SK-N-SH treated with all-trans-retinoic acid at 6 μM for 48 hours (cell line): ENCODE data around the gene SAMSN1.

Source experiments
- ATAC-seq: fragments of 200-7000 bp; cut with Tn5 transposase; 3 replicates; pipeline ENCODE4 v1.9.1; 2020; ENCODE audit warnings: mild to moderate bottlenecking, moderate library complexity
- ARNTL ChIP-seq: fragments of 450-650 bp; formaldehyde crosslinking; IDR thresholded peaks from 2 replicates; pipeline ENCODE4 v1.5.0; 2020; ENCODE audit warnings: low read depth, mild to moderate bottlenecking, moderate library complexity, borderline replicate concordance
- BACH2 ChIP-seq: fragments of 250-450 bp; sonication (Bioruptor Pico); IDR thresholded peaks from 2 replicates; pipeline ENCODE4 v1.9.0; 2021; ENCODE audit warnings: mild to moderate bottlenecking, borderline replicate concordance
- CSDC2 ChIP-seq: fragments of 250-450 bp; sonication (Bioruptor Pico); IDR thresholded peaks from 2 replicates; pipeline ENCODE4 v1.5.0; 2020; ENCODE audit warnings: mild to moderate bottlenecking, moderate library complexity
- ESRRG ChIP-seq: fragments of 250-450 bp; sonication (Bioruptor Pico); IDR thresholded peaks from 2 replicates; pipeline ENCODE4 v1.6.1; 2021; ENCODE audit warnings: mild to moderate bottlenecking
- GLIS3 ChIP-seq: fragments of 250-450 bp; sonication (Bioruptor Pico); IDR thresholded peaks from 2 replicates; pipeline ENCODE4 v1.5.0; 2020; ENCODE audit warnings: mild to moderate bottlenecking, moderate library complexity
- OSR1 ChIP-seq: fragments of 250-450 bp; sonication (Bioruptor Pico); IDR thresholded peaks from 2 replicates; pipeline ENCODE4 v1.8.0; 2022; ENCODE audit warnings: moderate library complexity, mild to moderate bottlenecking, inconsistent platforms
- POU6F1 ChIP-seq: fragments of 250-450 bp; sonication (Bioruptor Pico); IDR thresholded peaks from 2 replicates; pipeline ENCODE4 v1.8.0; 2021; ENCODE audit warnings: low read depth, mild to moderate bottlenecking, moderate library complexity, borderline replicate concordance
- PPARA ChIP-seq: fragments of 250-450 bp; sonication (Bioruptor Pico); IDR thresholded peaks from 2 replicates; pipeline ENCODE4 v1.5.0; 2020; ENCODE audit warnings: mild to moderate bottlenecking, borderline replicate concordance
- RARB ChIP-seq: fragments of 250-450 bp; sonication (Bioruptor Pico); IDR thresholded peaks from 2 replicates; pipeline ENCODE4 v1.8.0; 2021; ENCODE audit warnings: mild to moderate bottlenecking, moderate library complexity
- SNAI2 ChIP-seq: fragments of 250-450 bp; sonication (Bioruptor Pico); IDR thresholded peaks from 2 replicates; pipeline ENCODE4 v1.5.0; 2020; ENCODE audit warnings: mild to moderate bottlenecking, moderate library complexity
- TCF4 ChIP-seq: fragments of 250-450 bp; sonication (Bioruptor Pico); IDR thresholded peaks from 2 replicates; pipeline ENCODE4 v1.8.0; 2021; ENCODE audit warnings: mild to moderate bottlenecking, moderate library complexity, borderline replicate concordance
- TOX ChIP-seq: fragments of 250-450 bp; sonication (Bioruptor Pico); IDR thresholded peaks from 2 replicates; pipeline ENCODE4 v1.8.0; 2021; ENCODE audit warnings: mild to moderate bottlenecking, moderate library complexity, borderline replicate concordance
- ZC3H10 ChIP-seq: fragments of 250-450 bp; sonication (Bioruptor Pico); IDR thresholded peaks from 2 replicates; pipeline ENCODE4 v1.5.1; 2021; ENCODE audit warnings: mild to moderate bottlenecking, moderate library complexity
- ZFP3 ChIP-seq: fragments of 250-450 bp; sonication (Bioruptor Pico); IDR thresholded peaks from 2 replicates; pipeline ENCODE4 v1.5.0; 2020; ENCODE audit warnings: mild to moderate bottlenecking, moderate library complexity
- ZFP30 ChIP-seq: fragments of 450-650 bp; formaldehyde crosslinking; IDR thresholded peaks from 2 replicates; pipeline ENCODE4 v1.5.0; 2022; ENCODE audit warnings: mild to moderate bottlenecking, moderate library complexity
- ZNF565 ChIP-seq: fragments of 450-650 bp; formaldehyde crosslinking; conservative IDR thresholded peaks from 2 replicates; pipeline ENCODE4 v1.5.0; 2020; ENCODE audit warnings: low read depth, mild to moderate bottlenecking, moderate library complexity
- ZNF70 ChIP-seq: fragments of 450-650 bp; formaldehyde crosslinking; IDR thresholded peaks from 2 replicates; pipeline ENCODE4 v1.5.0; 2020; ENCODE audit warnings: mild to moderate bottlenecking, moderate library complexity
- ZNF8 ChIP-seq: fragments of 450-650 bp; formaldehyde crosslinking; IDR thresholded peaks from 2 replicates; pipeline ENCODE4 v1.5.0; 2020; ENCODE audit warnings: mild to moderate bottlenecking, moderate library complexity
- TF ChIP-seq, protein P1 (sequence below): fragments of 250-450 bp; sonication (Bioruptor Pico); IDR thresholded peaks from 2 replicates; pipeline ENCODE4 v1.5.1; 2020; ENCODE audit warnings: low read depth, mild to moderate bottlenecking, moderate library complexity
- TF ChIP-seq, protein P2 (sequence below): fragments of 250-450 bp; sonication (Bioruptor Pico); IDR thresholded peaks from 2 replicates; pipeline ENCODE4 v1.5.1; 2021; ENCODE audit warnings: mild to moderate bottlenecking, moderate library complexity
- TF ChIP-seq, protein P3 (sequence below): fragments of 250-450 bp; sonication (Bioruptor Pico); IDR thresholded peaks from 2 replicates; pipeline ENCODE4 v1.8.0; 2020; ENCODE audit warnings: mild to moderate bottlenecking, moderate library complexity, borderline replicate concordance

Gene SAMSN1

GRCh38 chr21:14591377-14591776, 45.3 kb upstream of the SAMSN1 start:
- TF ChIP-seq, protein P1, sequence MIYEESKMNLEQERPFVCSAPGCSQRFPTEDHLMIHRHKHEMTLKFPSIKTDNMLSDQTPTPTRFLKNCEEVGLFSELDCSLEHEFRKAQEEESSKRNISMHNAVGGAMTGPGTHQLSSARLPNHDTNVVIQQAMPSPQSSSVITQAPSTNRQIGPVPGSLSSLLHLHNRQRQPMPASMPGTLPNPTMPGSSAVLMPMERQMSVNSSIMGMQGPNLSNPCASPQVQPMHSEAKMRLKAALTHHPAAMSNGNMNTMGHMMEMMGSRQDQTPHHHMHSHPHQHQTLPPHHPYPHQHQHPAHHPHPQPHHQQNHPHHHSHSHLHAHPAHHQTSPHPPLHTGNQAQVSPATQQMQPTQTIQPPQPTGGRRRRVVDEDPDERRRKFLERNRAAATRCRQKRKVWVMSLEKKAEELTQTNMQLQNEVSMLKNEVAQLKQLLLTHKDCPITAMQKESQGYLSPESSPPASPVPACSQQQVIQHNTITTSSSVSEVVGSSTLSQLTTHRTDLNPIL (CRISPR knock-in tag) = no peak
- TF ChIP-seq RARB (CRISPR knock-in tag) (no peak), TOX (CRISPR knock-in tag) (no peak), CSDC2 (CRISPR knock-in tag) (no peak), ARNTL (CRISPR knock-in tag) (no peak), GLIS3 (no peak), PPARA (CRISPR knock-in tag) (no peak), OSR1 (CRISPR knock-in tag) (no peak), SNAI2 (CRISPR knock-in tag) (no peak), ZFP30 (CRISPR knock-in tag) (no peak), BACH2 (CRISPR knock-in tag) (no peak), ZNF70 (CRISPR knock-in tag) (no peak), ZNF8 (CRISPR knock-in tag) (no peak), ZC3H10 (CRISPR knock-in tag) (no peak), ESRRG (CRISPR knock-in tag) (no peak), ZNF565 (CRISPR knock-in tag) (no peak), TCF4 (CRISPR knock-in tag) (no peak)
- no peak for ATAC-seq

- TF ChIP-seq POU6F1 (no peak), RARB (CRISPR knock-in tag) (no peak), ZFP3 (CRISPR knock-in tag) (no peak), TOX (CRISPR knock-in tag) (no peak), BACH2 (CRISPR knock-in tag) (no peak), TCF4 (CRISPR knock-in tag) (no peak), ARNTL (CRISPR knock-in tag) (no peak), ZNF70 (CRISPR knock-in tag) (no peak), PPARA (CRISPR knock-in tag) (no peak), SNAI2 (CRISPR knock-in tag) (no peak), GLIS3 (no peak), ZNF565 (CRISPR knock-in tag) (no peak)
- TF ChIP-seq, protein P2, sequence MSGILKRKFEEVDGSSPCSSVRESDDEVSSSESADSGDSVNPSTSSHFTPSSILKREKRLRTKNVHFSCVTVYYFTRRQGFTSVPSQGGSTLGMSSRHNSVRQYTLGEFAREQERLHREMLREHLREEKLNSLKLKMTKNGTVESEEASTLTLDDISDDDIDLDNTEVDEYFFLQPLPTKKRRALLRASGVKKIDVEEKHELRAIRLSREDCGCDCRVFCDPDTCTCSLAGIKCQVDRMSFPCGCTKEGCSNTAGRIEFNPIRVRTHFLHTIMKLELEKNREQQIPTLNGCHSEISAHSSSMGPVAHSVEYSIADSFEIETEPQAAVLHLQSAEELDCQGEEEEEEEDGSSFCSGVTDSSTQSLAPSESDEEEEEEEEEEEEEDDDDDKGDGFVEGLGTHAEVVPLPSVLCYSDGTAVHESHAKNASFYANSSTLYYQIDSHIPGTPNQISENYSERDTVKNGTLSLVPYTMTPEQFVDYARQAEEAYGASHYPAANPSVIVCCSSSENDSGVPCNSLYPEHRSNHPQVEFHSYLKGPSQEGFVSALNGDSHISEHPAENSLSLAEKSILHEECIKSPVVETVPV (CRISPR knock-in tag) = no peak
- TF ChIP-seq, protein P1 (CRISPR knock-in tag) = no peak
- ATAC-seq = no peak
Observed at GRCh38 chr21:14589855-14590563, 43.9 kb upstream of the SAMSN1 start.

- ATAC-seq = no peak
- TF ChIP-seq, protein P3, sequence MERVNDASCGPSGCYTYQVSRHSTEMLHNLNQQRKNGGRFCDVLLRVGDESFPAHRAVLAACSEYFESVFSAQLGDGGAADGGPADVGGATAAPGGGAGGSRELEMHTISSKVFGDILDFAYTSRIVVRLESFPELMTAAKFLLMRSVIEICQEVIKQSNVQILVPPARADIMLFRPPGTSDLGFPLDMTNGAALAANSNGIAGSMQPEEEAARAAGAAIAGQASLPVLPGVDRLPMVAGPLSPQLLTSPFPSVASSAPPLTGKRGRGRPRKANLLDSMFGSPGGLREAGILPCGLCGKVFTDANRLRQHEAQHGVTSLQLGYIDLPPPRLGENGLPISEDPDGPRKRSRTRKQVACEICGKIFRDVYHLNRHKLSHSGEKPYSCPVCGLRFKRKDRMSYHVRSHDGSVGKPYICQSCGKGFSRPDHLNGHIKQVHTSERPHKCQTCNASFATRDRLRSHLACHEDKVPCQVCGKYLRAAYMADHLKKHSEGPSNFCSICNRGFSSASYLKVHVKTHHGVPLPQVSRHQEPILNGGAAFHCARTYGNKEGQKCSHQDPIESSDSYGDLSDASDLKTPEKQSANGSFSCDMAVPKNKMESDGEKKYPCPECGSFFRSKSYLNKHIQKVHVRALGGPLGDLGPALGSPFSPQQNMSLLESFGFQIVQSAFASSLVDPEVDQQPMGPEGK (CRISPR knock-in tag) = no peak
- TF ChIP-seq, protein P2 (CRISPR knock-in tag) = no peak
- no peak for TF ChIP-seq ZFP30 (CRISPR knock-in tag)
- no peak for TF ChIP-seq PPARA (CRISPR knock-in tag)
- no peak for TF ChIP-seq ARNTL (CRISPR knock-in tag)
- no peak for TF ChIP-seq SNAI2 (CRISPR knock-in tag)
Observed at GRCh38 chr21:14587266-14587665, 41.2 kb upstream of the SAMSN1 start.
